NCI-H128 (cell line): ENCODE data around the gene FAM222A.

Source experiments
- DNase-seq: peaks from one replicate; lab custom pipeline; 2025; ENCODE audit not compliant: unreplicated experiment; lab: John Stamatoyannopoulos, UW

FAM222A gene

GRCh38 chr12:109736552-109737108 is 23.0 kb downstream of the FAM222A start:
- DNase-seq, result no peak

GRCh38 chr12:109737126-109737525 is 23.5 kb downstream of the FAM222A start:
- no peak for DNase-seq

- no peak for DNase-seq
Measured at GRCh38 chr12:109737631-109738030, 24.0 kb downstream of the FAM222A start.

GRCh38 chr12:109738209-109738608 is 24.6 kb downstream of the FAM222A start:
- DNase-seq, result no peak

GRCh38 chr12:109738878-109739665 is 25.4 kb downstream of the FAM222A start:
- no peak for DNase-seq

- no peak for DNase-seq
Measured at GRCh38 chr12:109739747-109740693, 26.4 kb downstream of the FAM222A start.

GRCh38 chr12:109740694-109741245 is 27.1 kb downstream of the FAM222A start:
- DNase-seq, result no peak

- DNase-seq, result no peak
Measured at GRCh38 chr12:109741286-109741969, 27.8 kb downstream of the FAM222A start.

- no peak for DNase-seq
Measured at GRCh38 chr12:109741970-109742703, 28.5 kb downstream of the FAM222A start.

- DNase-seq, result no peak
Measured at GRCh38 chr12:109743076-109743910, 29.7 kb downstream of the FAM222A start.

GRCh38 chr12:109744026-109744425 is 30.4 kb downstream of the FAM222A start:
- no peak for DNase-seq

GRCh38 chr12:109744986-109745942 is 31.6 kb downstream of the FAM222A start:
- DNase-seq, result no peak

GRCh38 chr12:109752117-109753053 is 38.8 kb downstream of the FAM222A start:
- DNase-seq, result no peak

- DNase-seq, result no peak
Measured at GRCh38 chr12:109753054-109753401, 39.4 kb downstream of the FAM222A start.

- no peak for DNase-seq
Measured at GRCh38 chr12:109753959-109754358, 40.3 kb downstream of the FAM222A start.

- no peak for DNase-seq
Measured at GRCh38 chr12:109756457-109756856, 42.8 kb downstream of the FAM222A start.

GRCh38 chr12:109757671-109758265 is 44.1 kb downstream of the FAM222A start:
- no peak for DNase-seq
